Transverse colon (tissue), 4 donors: ENCODE data around the gene ZNF644.

Source experiments
- CTCF ChIP-seq, 5 experiments: fragments of 200-600 bp in 3 of 5; fragments of 450-650 bp in 2 of 5; sonication (generic) in 3 of 5; IDR thresholded peaks; 1 replicate in 2 of 5; 2 replicates in 3 of 5; pipeline ENCODE4 v1.5.1; 2016 to 2017; ENCODE audit warnings: antibody characterized with exemption in 5 of 5, inconsistent platforms in 3 of 5, mild to moderate bottlenecking in 2 of 5, moderate library complexity in 1 of 5
- POLR2A ChIP-seq: fragments of 450-650 bp; IDR thresholded peaks from one replicate; pipeline ENCODE4 v1.6.1; 2016; ENCODE audit warnings: antibody characterized with exemption, mild to moderate bottlenecking, moderate library complexity
- POLR2AphosphoS5 ChIP-seq, 3 donors: sonication (generic); formaldehyde crosslinking; IDR thresholded peaks; one replicate each; pipeline ENCODE4 v1.6.1; 2016; ENCODE audit warnings: antibody characterized with exemption in 3 of 3

DNA sequence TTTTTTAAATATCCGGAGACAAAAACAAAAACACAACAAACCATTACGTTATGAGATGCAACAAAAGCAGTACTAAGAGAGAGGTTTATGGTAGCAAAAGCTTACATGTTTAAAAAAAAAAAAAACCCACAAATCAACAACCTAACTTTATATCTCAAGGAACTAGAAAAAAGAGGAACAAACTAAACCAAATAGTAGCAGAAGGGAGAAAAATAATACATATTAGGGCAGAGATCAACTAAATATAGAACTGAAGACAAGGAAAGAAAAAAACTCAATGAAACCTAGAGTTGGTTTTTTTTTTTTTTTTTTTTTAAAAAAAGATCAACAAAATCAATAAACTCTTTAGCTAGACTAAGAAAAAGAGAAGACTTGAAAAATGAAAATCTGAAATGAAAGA is 34.9 kb downstream of the ZNF644 start:
- TF ChIP-seq CTCF (IDR thresholded peaks at IDR 0.05), result no peak
- no peak for TF ChIP-seq POLR2A
- no peak for TF ChIP-seq POLR2AphosphoS5 (IDR thresholded peaks at IDR 0.05)
